ENCODE measurements around the gene SYTL3. TPM values are rescaled to one million over a fixed set of nuclear protein-coding genes. Genes with fewer than 3 reads are reported as not detected.

Gene SYTL3
- total and polyA plus RNA-seq, 3 donors from 2014 or later: 7.0 to 11.0 (median 10.2) TPM

DNA sequence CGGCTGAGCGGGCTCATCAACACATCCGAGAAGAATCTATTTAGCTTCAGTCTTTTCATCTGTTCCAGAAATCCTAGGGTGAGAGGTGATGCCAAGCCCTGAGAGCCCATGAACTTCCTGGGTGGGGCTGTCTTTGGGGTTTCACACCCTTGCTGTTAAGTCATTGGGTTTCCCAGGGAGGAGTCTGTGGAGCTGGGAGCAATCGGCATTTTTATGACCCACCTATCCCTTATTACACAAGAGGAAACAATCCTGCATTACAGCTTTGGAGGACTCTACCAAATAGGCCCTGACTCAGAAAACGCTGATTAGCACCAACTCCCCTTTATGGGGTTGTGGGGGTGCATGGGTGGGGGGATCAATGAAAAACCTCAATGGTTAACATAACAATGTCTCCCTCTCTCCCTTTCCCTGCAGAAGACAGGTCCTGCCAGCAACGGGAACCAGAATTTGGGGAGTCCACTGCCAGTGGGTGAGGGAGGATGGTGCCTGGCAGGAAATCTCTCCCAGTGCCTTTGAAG lies 123.1 kb downstream of the SYTL3 start:
- Histone ChIP-seq H3K27me3 (no peaks in the 10 kb centered on the region), H3K9me3 (no peaks in the 10 kb centered on the region), H3K4me3 (no peak overlapping the region), H3K27ac (peak overlapping the region in 1 of 2 donors; percentile 38), H3K36me3 (ENCODE audit: low read depth, missing control alignments) (no peaks in the 10 kb centered on the region), H3K4me1 (peaks cover 8% of the 10 kb centered on the region)
- intact Hi-C loops (cut with DNase I; ENCODE audit: low total_unique reads): no loop called here
- 76 to 79% methylated on average over 6 of the region's 6 CpGs for WGBS, 2 donors
- DNase-seq: no peak
- TF ChIP-seq POLR2A (IDR thresholded peaks at IDR 0.05): no peak
- TF ChIP-seq, protein P1, sequence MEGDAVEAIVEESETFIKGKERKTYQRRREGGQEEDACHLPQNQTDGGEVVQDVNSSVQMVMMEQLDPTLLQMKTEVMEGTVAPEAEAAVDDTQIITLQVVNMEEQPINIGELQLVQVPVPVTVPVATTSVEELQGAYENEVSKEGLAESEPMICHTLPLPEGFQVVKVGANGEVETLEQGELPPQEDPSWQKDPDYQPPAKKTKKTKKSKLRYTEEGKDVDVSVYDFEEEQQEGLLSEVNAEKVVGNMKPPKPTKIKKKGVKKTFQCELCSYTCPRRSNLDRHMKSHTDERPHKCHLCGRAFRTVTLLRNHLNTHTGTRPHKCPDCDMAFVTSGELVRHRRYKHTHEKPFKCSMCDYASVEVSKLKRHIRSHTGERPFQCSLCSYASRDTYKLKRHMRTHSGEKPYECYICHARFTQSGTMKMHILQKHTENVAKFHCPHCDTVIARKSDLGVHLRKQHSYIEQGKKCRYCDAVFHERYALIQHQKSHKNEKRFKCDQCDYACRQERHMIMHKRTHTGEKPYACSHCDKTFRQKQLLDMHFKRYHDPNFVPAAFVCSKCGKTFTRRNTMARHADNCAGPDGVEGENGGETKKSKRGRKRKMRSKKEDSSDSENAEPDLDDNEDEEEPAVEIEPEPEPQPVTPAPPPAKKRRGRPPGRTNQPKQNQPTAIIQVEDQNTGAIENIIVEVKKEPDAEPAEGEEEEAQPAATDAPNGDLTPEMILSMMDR (IDR thresholded peaks at IDR 0.05): no peak

DNA sequence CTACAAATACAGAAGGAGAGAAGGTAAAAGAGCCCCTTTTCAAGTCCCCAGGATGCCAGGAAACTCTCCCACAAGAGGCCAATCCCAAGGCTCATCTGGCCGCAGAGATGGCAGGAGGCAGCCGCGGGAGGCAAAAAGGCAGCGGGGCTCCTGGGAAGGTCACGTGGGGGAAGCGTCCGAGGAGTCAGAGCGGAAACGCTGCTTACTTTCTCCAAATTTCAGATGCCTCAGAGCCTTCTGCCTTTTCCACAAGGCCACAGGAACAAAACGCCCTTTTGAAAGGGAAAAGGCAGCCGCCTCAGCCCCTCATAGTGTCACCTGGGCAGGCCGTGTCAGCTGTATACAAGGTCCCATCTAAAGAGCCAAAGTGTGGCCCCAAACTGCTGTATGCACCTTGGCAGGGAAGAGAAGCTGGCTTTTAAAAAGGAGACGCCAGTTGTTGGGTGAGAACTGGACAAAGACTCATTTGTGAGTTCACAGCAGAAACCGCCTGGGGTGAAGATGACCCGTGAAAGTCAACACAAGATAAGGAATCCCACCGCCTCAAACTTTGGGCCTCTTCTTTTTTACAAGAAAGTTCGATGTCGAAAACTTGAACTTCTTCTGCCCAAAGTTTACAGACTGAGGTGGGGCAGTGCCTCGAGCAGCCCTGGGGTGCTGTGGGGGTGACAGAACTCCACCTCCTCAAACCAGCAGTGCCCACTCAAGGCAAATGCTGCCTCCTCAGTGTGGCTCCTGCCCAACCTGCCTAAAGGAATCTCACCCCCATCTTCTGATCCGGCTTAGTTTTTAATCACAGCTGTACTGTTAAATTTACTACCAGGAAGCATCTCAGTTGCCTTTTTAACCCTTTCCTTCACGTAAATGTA lies 124.0 kb downstream of the SYTL3 start:
- H3K27me3 ChIP-seq: no peaks in the 10 kb centered on the region
- WGBS, 2 donors: 55 to 69% methylated on average over 16 to 21 of the region's 21 CpGs
- peak overlapping the region in 1 of 2 donors; percentile 38 for H3K27ac ChIP-seq
- H3K9me3 ChIP-seq: no peaks in the 10 kb centered on the region
- no peak overlapping the region for H3K4me3 ChIP-seq
- no peak for DNase-seq
- no peak for TF ChIP-seq POLR2A (IDR thresholded peaks at IDR 0.05)
- TF ChIP-seq, protein P1 (IDR thresholded peaks at IDR 0.05): no peak
- peaks cover 8% of the 10 kb centered on the region for H3K4me1 ChIP-seq
- H3K36me3 ChIP-seq (ENCODE audit: low read depth, missing control alignments): no peaks in the 10 kb centered on the region
- intact Hi-C loops (cut with DNase I; ENCODE audit: low total_unique reads): no loop called here

DNA sequence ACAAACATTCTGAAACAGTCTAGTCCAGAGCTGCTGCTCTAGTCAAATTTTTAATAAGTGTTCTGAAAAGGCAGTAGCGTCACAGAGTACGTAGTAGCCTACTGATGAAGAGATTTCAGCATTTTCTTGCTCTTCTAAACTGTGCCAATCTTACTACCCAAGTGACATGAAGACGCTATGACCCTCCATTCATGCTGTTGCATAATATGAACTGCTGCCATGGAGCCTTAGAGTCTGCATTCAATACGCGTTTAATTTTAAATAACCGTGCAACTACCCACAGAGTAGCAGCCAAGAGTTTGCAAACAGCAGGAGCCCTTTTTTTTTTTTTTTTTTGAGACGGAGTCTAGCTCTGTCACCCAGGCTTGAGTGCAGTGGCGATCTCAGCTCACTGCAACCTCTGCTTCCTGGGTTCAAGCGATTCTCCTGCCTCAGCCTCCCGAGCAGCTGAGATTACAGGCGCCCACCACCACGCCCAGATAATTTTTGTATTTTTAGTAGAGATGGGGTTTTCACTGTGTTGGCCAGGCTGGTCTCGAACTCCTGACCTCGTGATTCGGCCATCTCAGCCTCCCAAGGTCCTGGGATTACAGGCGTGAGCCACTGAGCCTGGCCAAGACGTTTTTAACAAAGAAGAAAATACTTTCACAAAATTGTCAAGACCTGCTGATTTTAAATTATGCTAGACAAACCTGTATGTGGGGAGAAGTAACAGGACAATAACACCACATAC lies 125.0 kb downstream of the SYTL3 start:
- H3K9me3 ChIP-seq: no peaks in the 10 kb centered on the region
- H3K27me3 ChIP-seq: no peaks in the 10 kb centered on the region
- TF ChIP-seq, protein P1 (IDR thresholded peaks at IDR 0.05): no peak
- no peak for TF ChIP-seq POLR2A (IDR thresholded peaks at IDR 0.05)
- intact Hi-C loops (cut with DNase I; ENCODE audit: low total_unique reads): no loop called here
- H3K4me3 ChIP-seq: no peak overlapping the region
- H3K4me1 ChIP-seq: peaks cover 8% of the 10 kb centered on the region
- DNase-seq: no peak
- 87 to 95% methylated on average over 17 of the region's 17 CpGs for WGBS, 2 donors
- H3K36me3 ChIP-seq (ENCODE audit: low read depth, missing control alignments): no peaks in the 10 kb centered on the region
- no peak overlapping the region for H3K27ac ChIP-seq

DNA sequence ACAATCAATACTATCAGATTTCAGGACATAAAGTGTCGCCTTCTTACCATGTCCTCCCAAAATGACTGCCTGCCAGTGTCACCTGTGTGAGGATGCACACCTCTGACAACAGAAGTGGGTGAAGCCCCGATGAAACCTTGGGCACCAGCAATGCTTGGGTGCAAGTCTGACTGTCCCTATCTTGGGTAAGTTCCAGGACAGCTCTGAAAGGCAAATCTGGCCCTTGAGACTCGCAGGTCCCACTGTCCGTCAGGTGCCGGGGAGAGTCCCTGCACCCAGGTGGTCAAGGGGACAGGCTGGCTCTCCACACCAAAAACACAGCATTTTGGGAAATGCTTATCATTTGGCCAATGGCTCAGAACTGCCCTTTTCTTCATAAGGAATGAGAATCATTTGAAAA lies 126.0 kb downstream of the SYTL3 start:
- intact Hi-C loops (cut with DNase I; ENCODE audit: low total_unique reads): no loop called here
- Histone ChIP-seq H3K27me3 (no peaks in the 10 kb centered on the region), H3K4me3 (no peak overlapping the region), H3K36me3 (ENCODE audit: low read depth, missing control alignments) (no peaks in the 10 kb centered on the region), H3K27ac (no peak overlapping the region), H3K4me1 (peaks cover 6% of the 10 kb centered on the region), H3K9me3 (no peaks in the 10 kb centered on the region)
- DNase-seq: no peak
- TF ChIP-seq, protein P1 (IDR thresholded peaks at IDR 0.05): no peak
- TF ChIP-seq POLR2A (IDR thresholded peaks at IDR 0.05): no peak
- 93 to 96% methylated on average over 5 of the region's 5 CpGs for WGBS, 2 donors
